Parathyroid adenoma (tissue), 2 donors: Measurements from ENCODE around the gene AP2A2.

Experiments
- H2AFZ ChIP-seq: fragments of 300-600 bp; sonication (generic); one replicate; pipeline ENCODE4 v1.7.0; 2017; ENCODE audit warnings: antibody characterized with exemption, mild to moderate bottlenecking
- H3K27ac ChIP-seq: fragments of 300-600 bp; sonication (generic); one replicate; pipeline ENCODE4 v1.7.0; 2017
- H3K27me3 ChIP-seq: fragments of 300-600 bp; sonication (generic); one replicate; pipeline ENCODE4 v1.7.0; 2017; ENCODE audit warnings: low read length; ENCODE audit not compliant: control insufficient read depth, insufficient read depth
- H3K36me3 ChIP-seq: fragments of 300-600 bp; sonication (generic); one replicate; pipeline ENCODE4 v1.7.0; 2017; ENCODE audit warnings: low read length; ENCODE audit not compliant: control insufficient read depth, insufficient read depth
- H3K4me1 ChIP-seq: fragments of 300-600 bp; sonication (generic); one replicate; pipeline ENCODE4 v1.7.0; 2017; ENCODE audit warnings: control low read depth
- H3K4me2 ChIP-seq: fragments of 300-600 bp; sonication (generic); one replicate; pipeline ENCODE4 v1.7.0; 2017; ENCODE audit warnings: low read length
- H3K4me3 ChIP-seq: fragments of 300-600 bp; sonication (generic); one replicate; pipeline ENCODE4 v1.7.0; 2017; ENCODE audit warnings: low read depth, low read length
- H3K79me2 ChIP-seq: fragments of 300-600 bp; sonication (generic); one replicate; pipeline ENCODE4 v1.7.0; 2017; ENCODE audit warnings: control low read depth
- H3K9ac ChIP-seq: fragments of 300-600 bp; sonication (generic); one replicate; pipeline ENCODE4 v1.7.0; 2017; ENCODE audit warnings: mild to moderate bottlenecking
- H3K9me3 ChIP-seq: fragments of 300-600 bp; sonication (generic); one replicate; pipeline ENCODE4 v1.7.0; 2017; ENCODE audit warnings: low read length; ENCODE audit not compliant: control insufficient read depth
- TF ChIP-seq, protein P1 (sequence below): fragments of 300-600 bp; sonication (generic); IDR thresholded peaks from one replicate; pipeline ENCODE4 v1.7.0; 2017; ENCODE audit warnings: antibody characterized with exemption, mild to moderate bottlenecking
- donor health status: primary hyperparathyroidism.

Gene AP2A2

DNA sequence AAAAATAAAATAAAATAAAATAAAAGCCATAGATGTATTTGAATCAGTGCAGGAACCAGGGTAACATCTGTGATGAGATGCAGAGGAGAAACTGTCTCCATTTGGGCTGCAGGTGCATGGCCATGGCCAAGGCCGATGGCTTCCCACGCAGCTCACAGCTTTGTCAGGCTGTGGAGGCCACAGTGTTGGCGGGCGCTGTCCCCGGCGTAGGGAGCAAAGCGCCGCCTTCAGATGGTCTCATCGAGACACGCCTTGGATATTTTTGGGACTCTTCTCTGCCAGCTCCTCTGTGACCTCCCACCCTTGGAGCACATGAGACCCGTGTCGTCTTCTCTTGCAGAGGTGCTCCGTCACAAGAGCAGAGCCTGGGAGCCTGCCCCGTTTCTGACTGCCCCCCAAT is 72.2 kb downstream of the AP2A2 start:
- no peaks in the 10 kb centered on the region for H3K36me3 ChIP-seq

DNA sequence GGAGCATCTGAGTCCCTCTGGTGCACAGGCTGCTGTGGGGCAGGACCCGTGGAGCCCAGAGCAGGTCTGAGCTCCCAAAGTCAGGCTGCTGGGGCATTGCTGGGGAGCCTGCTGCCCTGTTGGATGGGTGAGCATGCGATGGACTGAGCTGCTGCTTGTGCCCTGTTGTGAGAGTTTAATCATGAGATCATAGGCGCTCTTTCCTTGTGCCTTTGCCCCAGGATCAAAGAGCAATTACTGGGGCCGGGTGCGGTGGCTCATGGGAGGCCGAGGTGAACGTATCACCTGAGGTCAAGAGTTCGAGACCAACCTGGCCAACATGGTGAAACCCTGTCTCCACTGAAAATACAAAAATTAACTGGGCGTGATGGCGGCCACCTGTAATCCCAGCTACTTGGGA is 73.3 kb downstream of the AP2A2 start:
- Histone ChIP-seq H3K4me2 (no peak overlapping the region), H3K79me2 (no peaks in the 10 kb centered on the region), H3K4me3 (no peak overlapping the region), H3K27me3 (no peaks in the 10 kb centered on the region), H3K27ac (no peak overlapping the region), H3K36me3 (no peaks in the 10 kb centered on the region), H3K9me3 (no peaks in the 10 kb centered on the region), H3K4me1 (no peaks in the 10 kb centered on the region), H3K9ac (no peak overlapping the region), H2AFZ (no peak overlapping the region)
- TF ChIP-seq, protein P1, sequence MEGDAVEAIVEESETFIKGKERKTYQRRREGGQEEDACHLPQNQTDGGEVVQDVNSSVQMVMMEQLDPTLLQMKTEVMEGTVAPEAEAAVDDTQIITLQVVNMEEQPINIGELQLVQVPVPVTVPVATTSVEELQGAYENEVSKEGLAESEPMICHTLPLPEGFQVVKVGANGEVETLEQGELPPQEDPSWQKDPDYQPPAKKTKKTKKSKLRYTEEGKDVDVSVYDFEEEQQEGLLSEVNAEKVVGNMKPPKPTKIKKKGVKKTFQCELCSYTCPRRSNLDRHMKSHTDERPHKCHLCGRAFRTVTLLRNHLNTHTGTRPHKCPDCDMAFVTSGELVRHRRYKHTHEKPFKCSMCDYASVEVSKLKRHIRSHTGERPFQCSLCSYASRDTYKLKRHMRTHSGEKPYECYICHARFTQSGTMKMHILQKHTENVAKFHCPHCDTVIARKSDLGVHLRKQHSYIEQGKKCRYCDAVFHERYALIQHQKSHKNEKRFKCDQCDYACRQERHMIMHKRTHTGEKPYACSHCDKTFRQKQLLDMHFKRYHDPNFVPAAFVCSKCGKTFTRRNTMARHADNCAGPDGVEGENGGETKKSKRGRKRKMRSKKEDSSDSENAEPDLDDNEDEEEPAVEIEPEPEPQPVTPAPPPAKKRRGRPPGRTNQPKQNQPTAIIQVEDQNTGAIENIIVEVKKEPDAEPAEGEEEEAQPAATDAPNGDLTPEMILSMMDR: no peak

More for the DNA sequence above, 72.2 kb downstream of the AP2A2 start:
- Histone ChIP-seq H3K4me3 (no peak overlapping the region), H2AFZ (no peak overlapping the region), H3K4me2 (no peak overlapping the region), H3K27ac (no peak overlapping the region), H3K9me3 (no peaks in the 10 kb centered on the region), H3K27me3 (no peaks in the 10 kb centered on the region), H3K9ac (no peak overlapping the region), H3K4me1 (no peaks in the 10 kb centered on the region), H3K79me2 (no peaks in the 10 kb centered on the region)
- TF ChIP-seq, protein P1: no peak

- no peak overlapping the region for H3K4me2 ChIP-seq
- H3K27ac ChIP-seq: no peak overlapping the region
- H3K4me3 ChIP-seq: no peak overlapping the region
- no peaks in the 10 kb centered on the region for H3K27me3 ChIP-seq
- H3K9ac ChIP-seq: no peak overlapping the region
- TF ChIP-seq, protein P1: no peak
- H3K79me2 ChIP-seq: no peaks in the 10 kb centered on the region
- H3K9me3 ChIP-seq: no peaks in the 10 kb centered on the region
- no peak overlapping the region for H2AFZ ChIP-seq
- H3K36me3 ChIP-seq: no peaks in the 10 kb centered on the region
- H3K4me1 ChIP-seq: no peaks in the 10 kb centered on the region
These were observed 74.9 kb downstream of the AP2A2 start for GRCh38 chr11:1000357-1001278.

- Histone ChIP-seq H3K36me3 (no peaks in the 10 kb centered on the region), H3K27ac (no peak overlapping the region), H3K4me3 (no peak overlapping the region)
These were observed 76.1 kb downstream of the AP2A2 start for GRCh38 chr11:1001617-1002405.

More at GRCh38 chr11:1001617-1002405, 76.1 kb downstream of the AP2A2 start:
- no peaks in the 10 kb centered on the region for H3K79me2 ChIP-seq
- H3K4me2 ChIP-seq: no peak overlapping the region
- TF ChIP-seq, protein P1: no peak
- no peak overlapping the region for H3K9ac ChIP-seq
- no peaks in the 10 kb centered on the region for H3K4me1 ChIP-seq
- H3K9me3 ChIP-seq: no peaks in the 10 kb centered on the region
- no peak overlapping the region for H2AFZ ChIP-seq
- no peaks in the 10 kb centered on the region for H3K27me3 ChIP-seq
